ENCODE data around the gene VPS52.
"Not testable (repeated sequence)": the region's sequence is repeated elsewhere in the genome, so short reads cannot be mapped to it uniquely, and the experiment has no call there.

The VPS52 gene

GRCh38 chr6:33236852-33237251 lies 34.8 kb downstream of the VPS52 start:
- Histone ChIP-seq H3K4me1 (ENCODE audit: control insufficient read depth in 1 of 2, insufficient read depth in 1 of 2, low read depth in 1 of 2, low read length in 1 of 2) (no peaks in the 10 kb centered on the region), H3K27ac (no peak overlapping the region), H3K27me3 (peaks cover 51% of the 10 kb centered on the region), H3K36me3 (no peaks in the 10 kb centered on the region), H3K4me3 (ENCODE audit: low read depth in 1 of 2, low read length in 1 of 2) (no peak overlapping the region), H3K9me3 (no peaks in the 10 kb centered on the region)
- TF ChIP-seq, protein P1, sequence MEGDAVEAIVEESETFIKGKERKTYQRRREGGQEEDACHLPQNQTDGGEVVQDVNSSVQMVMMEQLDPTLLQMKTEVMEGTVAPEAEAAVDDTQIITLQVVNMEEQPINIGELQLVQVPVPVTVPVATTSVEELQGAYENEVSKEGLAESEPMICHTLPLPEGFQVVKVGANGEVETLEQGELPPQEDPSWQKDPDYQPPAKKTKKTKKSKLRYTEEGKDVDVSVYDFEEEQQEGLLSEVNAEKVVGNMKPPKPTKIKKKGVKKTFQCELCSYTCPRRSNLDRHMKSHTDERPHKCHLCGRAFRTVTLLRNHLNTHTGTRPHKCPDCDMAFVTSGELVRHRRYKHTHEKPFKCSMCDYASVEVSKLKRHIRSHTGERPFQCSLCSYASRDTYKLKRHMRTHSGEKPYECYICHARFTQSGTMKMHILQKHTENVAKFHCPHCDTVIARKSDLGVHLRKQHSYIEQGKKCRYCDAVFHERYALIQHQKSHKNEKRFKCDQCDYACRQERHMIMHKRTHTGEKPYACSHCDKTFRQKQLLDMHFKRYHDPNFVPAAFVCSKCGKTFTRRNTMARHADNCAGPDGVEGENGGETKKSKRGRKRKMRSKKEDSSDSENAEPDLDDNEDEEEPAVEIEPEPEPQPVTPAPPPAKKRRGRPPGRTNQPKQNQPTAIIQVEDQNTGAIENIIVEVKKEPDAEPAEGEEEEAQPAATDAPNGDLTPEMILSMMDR (IDR thresholded peaks at IDR 0.05), result no peak

DNA sequence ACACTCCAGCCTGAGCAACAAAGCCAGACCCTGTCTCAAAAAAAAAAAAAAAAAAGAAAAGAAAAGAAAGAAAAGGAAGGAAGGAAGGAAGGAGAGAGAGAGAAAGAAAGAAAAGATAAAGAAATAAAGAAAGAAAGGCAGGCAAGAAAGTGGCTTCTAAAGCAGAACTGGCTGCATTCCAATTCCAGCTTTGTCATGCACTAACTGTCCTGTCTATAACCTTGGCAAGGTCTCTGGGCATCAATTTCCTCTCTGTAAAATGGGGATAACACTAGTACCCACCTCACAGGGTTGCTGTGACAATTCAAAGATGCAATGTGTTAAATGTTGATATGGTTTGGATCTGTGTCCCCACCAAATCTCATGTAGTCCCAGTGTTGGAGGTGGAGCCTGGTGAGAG lies 35.3 kb downstream of the VPS52 start:
- TF ChIP-seq, protein P1 (IDR thresholded peaks at IDR 0.05), result no peak
- Histone ChIP-seq H3K4me1 (ENCODE audit: control insufficient read depth in 1 of 2, insufficient read depth in 1 of 2, low read depth in 1 of 2, low read length in 1 of 2) (no peaks in the 10 kb centered on the region), H3K36me3 (no peaks in the 10 kb centered on the region), H3K27ac (no peak overlapping the region), H3K27me3 (peaks cover 51% of the 10 kb centered on the region), H3K9me3 (no peaks in the 10 kb centered on the region), H3K4me3 (ENCODE audit: low read depth in 1 of 2, low read length in 1 of 2) (no peak overlapping the region)

DNA sequence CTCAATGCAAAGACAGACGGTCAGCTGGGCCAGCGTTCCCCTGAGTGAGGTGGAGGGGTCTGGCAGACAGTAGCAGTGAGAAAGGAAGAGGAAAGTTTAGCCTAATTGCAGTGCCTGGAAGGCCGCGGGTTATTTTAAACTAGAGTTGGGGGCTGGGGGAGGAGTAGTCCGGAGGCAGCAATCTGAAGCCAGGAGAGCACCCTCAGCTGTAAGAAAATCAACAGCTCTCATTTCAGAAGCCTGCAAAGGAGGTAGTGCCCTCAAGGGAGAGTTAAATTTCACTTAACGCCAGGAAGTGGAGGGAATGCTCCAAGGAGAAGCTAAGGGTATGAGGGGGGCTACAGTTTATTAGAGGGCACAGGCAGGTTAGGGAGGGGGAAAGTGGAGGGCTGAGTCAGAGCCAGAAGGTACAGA lies 36.4 kb downstream of the VPS52 start:
- Histone ChIP-seq H3K27me3 (peaks cover 51% of the 10 kb centered on the region), H3K4me3 (ENCODE audit: low read depth in 1 of 2, low read length in 1 of 2) (no peak overlapping the region), H3K9me3 (no peaks in the 10 kb centered on the region), H3K36me3 (no peaks in the 10 kb centered on the region), H3K4me1 (ENCODE audit: control insufficient read depth in 1 of 2, insufficient read depth in 1 of 2, low read depth in 1 of 2, low read length in 1 of 2) (no peaks in the 10 kb centered on the region), H3K27ac (no peak overlapping the region)
- TF ChIP-seq, protein P1 (IDR thresholded peaks at IDR 0.05), result no peak

GRCh38 chr6:33226503-33227120 lies 45.1 kb downstream of the VPS52 start:
- H3K9me3 ChIP-seq; H3K4me3 ChIP-seq (ENCODE audit: low read depth in 1 of 2, low read length in 1 of 2); H3K27ac ChIP-seq; H3K4me1 ChIP-seq (ENCODE audit: control insufficient read depth in 1 of 2, insufficient read depth in 1 of 2, low read depth in 1 of 2, low read length in 1 of 2); H3K36me3 ChIP-seq: not testable (repeated sequence)
- H3K27me3 ChIP-seq, result peaks cover 90% of the 10 kb centered on the region

- Histone ChIP-seq H3K4me1 (ENCODE audit: control insufficient read depth in 1 of 2, insufficient read depth in 1 of 2, low read depth in 1 of 2, low read length in 1 of 2) (peaks cover 10 to 11% of the 10 kb centered on the region in 2 experiments), H3K27ac (no peak overlapping the region), H3K4me3 (ENCODE audit: low read depth in 1 of 2, low read length in 1 of 2) (no peak overlapping the region), H3K36me3 (no peaks in the 10 kb centered on the region), H3K27me3 (peaks cover 58% of the 10 kb centered on the region), H3K9me3 (no peaks in the 10 kb centered on the region)
- TF ChIP-seq, protein P1 (IDR thresholded peaks at IDR 0.05), result no peak
These were observed 54.0 kb downstream of the VPS52 start for GRCh38 chr6:33217681-33218080.

- Histone ChIP-seq H3K36me3 (peaks cover under 1% of the 10 kb centered on the region), H3K27ac (no peak overlapping the region), H3K4me3 (ENCODE audit: low read depth in 1 of 2, low read length in 1 of 2) (no peak overlapping the region), H3K4me1 (ENCODE audit: control insufficient read depth in 1 of 2, insufficient read depth in 1 of 2, low read depth in 1 of 2, low read length in 1 of 2) (peaks cover 12% of the 10 kb centered on the region in 2 experiments), H3K9me3 (no peaks in the 10 kb centered on the region), H3K27me3 (peaks cover 58% of the 10 kb centered on the region)
- TF ChIP-seq, protein P1 (IDR thresholded peaks at IDR 0.05), result no peak
These were observed 54.4 kb downstream of the VPS52 start for GRCh38 chr6:33217246-33217645.

Measured in neutrophil (primary cell).